Effector CD8-positive, alpha-beta T cell (primary cell): ENCODE measurements around the gene FBXW10.
"Not testable (repeated sequence)": the region's sequence is repeated elsewhere in the genome, so short reads cannot be mapped to it uniquely, and the experiment has no call there.

ENCODE experiments used
- DNase-seq: peaks from one replicate; lab custom pipeline; 2025; lab: John Stamatoyannopoulos, UW

FBXW10 gene

DNA sequence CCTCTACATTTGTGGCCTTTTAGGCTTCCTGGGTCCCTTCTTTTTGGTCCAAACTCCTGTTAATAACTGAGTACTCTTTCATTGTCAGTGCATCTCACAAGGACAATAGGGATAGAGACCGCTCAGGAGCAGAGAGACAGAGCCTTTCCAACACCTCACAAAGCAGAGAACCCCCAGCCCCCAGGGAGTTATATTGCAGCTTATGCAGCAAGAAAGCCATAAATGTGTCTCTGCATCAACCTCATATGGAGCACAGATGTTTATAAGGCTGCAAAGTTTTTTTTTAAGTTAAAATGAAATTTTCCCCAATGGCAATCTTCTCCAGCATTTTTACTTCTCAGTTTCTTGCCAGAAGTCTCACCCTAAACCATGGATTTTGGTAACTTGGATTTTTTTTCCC, 6.4 kb downstream of the FBXW10 start:
- not testable (repeated sequence) for DNase-seq

- DNase-seq: not testable (repeated sequence)
Observed at GRCh38 chr17:18753829-18754409, 10.1 kb downstream of the FBXW10 start.

- not testable (repeated sequence) for DNase-seq
Observed at GRCh38 chr17:18755969-18756368, 12.1 kb downstream of the FBXW10 start.

- DNase-seq: not testable (repeated sequence)
Observed at GRCh38 chr17:18757368-18758044, 13.7 kb downstream of the FBXW10 start.

DNA sequence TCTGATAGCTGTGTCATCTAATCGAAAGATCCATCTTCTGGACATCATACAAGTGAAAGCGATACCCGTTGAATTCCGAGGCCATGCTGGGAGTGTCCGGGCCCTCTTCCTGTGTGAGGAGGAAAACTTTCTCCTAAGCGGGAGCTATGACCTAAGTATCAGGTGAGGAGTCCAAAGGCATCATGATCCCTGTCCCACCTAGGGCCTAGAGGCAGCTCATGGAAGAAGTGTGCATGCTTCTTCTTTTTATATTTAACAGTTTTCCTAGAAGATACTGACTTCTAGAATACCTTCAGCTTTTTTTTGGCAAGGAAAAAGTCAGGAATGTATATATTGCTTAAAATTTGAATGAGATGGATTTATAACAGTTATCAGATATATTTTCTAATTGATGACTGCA, 14.5 kb downstream of the FBXW10 start:
- not testable (repeated sequence) for DNase-seq

- not testable (repeated sequence) for DNase-seq
Observed at GRCh38 chr17:18760221-18760620, 16.4 kb downstream of the FBXW10 start.

DNA sequence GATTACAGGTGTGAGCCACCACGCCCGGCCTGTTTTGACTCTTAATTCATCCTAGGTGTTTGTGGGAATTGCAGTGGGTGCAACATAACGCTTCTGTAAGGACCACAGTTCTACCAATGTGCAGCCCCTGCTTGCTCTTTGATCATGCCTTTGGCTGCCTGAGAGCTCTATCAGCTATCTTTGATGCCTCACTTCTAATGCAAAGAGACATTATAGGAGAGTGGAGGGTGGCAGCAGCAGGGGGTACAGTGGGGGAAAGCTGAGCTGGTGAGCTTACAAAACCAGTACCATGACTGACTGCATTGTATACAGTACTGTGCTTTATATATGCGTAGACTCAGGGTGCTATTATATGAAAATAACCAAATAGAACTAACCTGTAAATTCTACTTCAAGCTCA, 26.7 kb downstream of the FBXW10 start:
- DNase-seq: not testable (repeated sequence)

- DNase-seq: not testable (repeated sequence)
Observed at GRCh38 chr17:18771066-18771465, 27.2 kb downstream of the FBXW10 start.

- no peak for DNase-seq
Observed at GRCh38 chr17:18772471-18772870, 28.6 kb downstream of the FBXW10 start.

- peak; percentile 91 for DNase-seq
Observed at GRCh38 chr17:18780991-18781718, 37.3 kb downstream of the FBXW10 start, which contains the start of gene TVP23B. Gene TVP23B, plus strand, starts transcription at chr17:18781183. Its CDS starts 111 bp downstream, at chr17:18781294.

DNA sequence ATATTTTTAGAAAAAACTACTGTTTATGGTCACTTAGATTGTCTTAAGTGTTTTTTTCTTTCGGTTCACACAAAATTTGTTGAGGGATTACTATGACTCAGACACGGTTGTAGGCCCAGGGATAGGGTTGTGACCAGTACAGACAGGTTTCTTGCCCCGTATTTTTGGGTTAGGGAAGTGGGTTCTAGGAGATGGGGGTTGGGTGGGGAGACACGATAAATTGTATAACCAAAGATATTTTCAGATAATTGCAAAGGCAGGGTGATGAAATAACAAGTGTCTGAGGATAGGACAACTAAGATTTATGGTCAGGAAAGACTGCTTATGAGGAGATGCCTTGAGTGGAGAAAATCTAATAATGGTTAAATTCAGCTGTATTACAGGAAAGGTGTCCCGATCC, 38.0 kb downstream of the FBXW10 start:
- DNase-seq: not testable (repeated sequence)

DNA sequence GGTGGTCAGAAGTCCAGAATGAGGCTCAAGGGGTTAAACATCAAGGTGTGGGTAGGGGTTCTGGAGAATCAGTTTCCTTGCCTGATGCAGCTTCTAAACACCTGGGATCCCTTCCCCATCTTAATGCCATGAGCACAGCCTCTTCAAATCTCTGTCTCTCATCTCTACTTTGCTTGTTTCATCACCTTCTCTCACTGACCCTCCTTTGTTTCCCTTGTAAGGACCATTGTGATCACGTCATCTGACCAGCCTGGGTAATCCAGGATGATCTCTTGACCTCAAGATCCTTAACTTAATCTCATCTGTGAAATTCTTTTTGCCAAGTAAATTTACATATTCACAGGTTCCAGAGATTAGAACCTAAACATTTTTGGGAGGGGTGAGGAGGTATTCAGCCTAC, 42.1 kb downstream of the FBXW10 start:
- not testable (repeated sequence) for DNase-seq

GRCh38 chr17:18786890-18787289, 43.0 kb downstream of the FBXW10 start:
- not testable (repeated sequence) for DNase-seq

DNA sequence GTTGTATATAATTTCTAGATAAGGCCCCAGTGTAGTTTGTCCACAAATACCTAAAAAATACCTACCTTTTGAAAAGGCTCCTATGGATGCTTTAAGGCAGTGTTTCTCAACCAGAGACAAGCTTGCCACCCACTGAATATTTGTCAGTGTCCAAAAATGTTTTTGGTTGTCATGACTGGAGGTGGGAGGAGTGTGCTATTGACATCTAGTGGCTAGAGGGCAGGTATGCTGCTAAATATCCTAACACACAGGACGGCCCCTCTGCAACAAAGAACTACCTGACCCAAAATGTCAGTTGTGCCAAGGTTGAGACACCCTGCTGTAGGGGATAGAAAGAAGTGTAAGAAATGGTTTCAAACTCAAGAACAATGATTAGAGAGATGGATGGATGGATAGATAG, 47.5 kb downstream of the FBXW10 start:
- DNase-seq: not testable (repeated sequence)

DNA sequence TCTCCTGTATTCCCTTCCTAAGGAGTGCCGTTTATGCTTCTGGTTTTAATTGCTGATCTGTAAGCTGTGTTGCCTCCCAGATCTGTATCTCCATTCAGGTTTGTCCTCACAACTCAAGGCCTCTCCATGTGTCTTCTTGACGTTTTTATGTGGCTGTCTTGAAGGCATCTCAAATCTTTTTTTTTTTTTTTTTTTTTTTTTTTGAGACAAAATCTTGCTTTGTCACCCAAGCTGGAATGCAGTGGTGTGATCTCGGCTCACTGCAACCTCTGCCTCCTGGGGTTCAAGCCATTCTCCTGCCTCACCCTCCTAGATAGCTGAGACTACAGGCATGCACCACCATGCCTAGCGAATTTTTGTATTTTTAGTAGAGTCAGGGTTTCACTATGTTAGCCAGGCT, 51.0 kb downstream of the FBXW10 start:
- not testable (repeated sequence) for DNase-seq

DNA sequence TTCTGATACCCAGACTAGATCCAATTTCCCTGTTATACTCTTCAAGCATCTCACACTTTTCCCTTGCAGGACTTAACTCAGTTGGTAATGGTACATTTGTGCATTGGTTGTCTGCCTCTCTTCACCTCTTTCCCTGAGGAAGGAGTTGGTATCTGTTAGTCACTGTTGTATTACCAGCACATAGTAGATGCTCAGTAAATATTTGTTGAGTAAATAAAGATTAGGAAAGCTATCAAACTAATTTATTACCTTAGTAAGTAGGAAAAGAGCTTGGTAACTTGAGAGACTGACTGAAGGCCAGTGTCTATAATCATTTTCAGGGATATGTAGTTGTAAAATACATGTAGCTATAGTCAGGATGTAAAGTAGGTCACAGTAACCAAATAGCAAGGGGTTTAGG, 53.0 kb downstream of the FBXW10 start:
- not testable (repeated sequence) for DNase-seq

DNA sequence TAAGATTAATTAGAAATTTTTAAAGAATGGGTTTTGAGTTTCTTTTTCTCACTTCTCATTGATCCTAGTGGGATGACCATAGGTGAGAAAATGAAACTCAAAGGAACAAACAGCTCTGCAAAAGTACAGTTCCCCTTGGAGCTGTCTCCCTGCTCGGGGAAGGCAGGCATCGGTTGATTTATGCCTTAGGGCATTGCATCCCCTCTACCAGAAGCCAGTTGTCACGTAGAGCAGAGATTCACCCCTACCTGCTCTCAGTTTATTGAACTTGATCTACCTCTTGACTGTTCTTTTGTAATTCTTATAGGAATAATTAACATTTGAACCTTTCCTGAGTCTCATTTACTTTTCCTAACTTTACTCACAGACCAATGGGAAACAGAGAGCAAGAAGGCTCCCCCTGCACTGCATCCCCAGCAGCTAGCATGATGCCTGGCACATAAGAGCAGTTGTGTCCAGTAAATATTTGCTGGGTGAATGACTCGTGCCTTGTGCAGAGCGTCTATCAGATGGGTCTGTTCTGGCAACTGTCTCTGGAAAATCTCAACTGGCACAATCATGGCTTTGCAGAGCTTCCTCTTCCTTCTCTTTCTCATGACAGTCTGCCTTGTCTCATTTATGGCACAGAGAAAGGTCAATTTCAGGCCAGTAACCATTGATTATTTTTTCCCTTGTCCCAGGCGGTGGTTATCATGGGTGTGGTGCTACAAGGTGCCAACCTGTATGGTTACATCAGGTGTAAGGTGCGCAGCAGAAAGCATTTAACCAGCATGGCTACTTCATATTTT, 59.8 kb downstream of the FBXW10 start:
- DNase-seq: not testable (repeated sequence)

DNA sequence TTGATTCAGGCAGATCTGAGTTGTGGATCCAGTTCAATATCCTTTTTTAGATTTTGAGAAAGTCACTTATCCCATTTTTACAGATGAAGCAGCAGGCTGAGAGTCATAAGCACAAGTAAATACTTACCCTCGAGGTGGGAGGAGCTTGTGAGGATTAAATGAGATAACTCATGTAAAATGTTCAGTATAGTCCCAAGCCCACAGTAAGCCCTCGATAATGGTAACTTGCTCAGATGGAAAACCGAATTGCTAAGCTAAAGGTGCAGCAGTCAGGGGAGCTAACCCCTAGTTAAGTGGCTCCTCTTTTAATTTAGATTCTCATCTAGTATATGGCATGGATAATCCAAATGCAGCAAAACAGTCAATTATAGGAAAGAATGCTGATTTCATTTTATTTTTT, 72.1 kb downstream of the FBXW10 start:
- not testable (repeated sequence) for DNase-seq

- DNase-seq: not testable (repeated sequence)
Observed at GRCh38 chr17:18816489-18817371, 72.9 kb downstream of the FBXW10 start.

- not testable (repeated sequence) for DNase-seq
Observed at GRCh38 chr17:18821430-18821829, 77.6 kb downstream of the FBXW10 start.

DNA sequence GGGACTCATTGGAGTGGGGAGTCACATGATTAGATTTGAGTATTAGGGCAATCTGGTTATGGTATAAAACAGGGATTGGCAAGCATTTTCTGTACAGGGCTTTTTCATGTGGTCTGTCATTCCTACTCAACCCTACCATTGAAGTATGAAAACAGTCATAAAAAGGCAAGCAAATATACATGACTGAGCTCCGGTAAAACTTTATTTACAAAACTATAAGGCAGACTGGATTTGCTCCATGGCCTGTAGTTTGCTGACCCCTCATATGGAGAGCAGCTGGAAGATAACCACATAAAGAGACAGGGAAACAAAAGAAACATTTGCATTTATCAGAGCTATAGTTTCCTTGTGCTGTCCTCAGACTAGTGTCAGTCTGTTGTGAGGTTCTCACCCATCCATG, 83.8 kb downstream of the FBXW10 start:
- not testable (repeated sequence) for DNase-seq
